H1 (cell line): ENCODE data around the gene NFIC. TPM values are rescaled to one million over a fixed set of nuclear protein-coding genes. Genes with fewer than 3 reads are reported as not detected.

Experiments used
- CTCF ChIA-PET: fragments of 300-600 bp; sonication (Branson Sonifier 250); formaldehyde crosslinking; loops from one replicate; lab custom pipeline; 2021; ENCODE audit not compliant: partially characterized antibody; lab: Charles Lee
- POLR2A ChIA-PET: fragments of 300-600 bp; sonication (Branson Sonifier 250); formaldehyde crosslinking; loops from one replicate; lab custom pipeline; 2021; ENCODE audit warnings: inconsistent platforms; ENCODE audit not compliant: partially characterized antibody; lab: Charles Lee
- DNase-seq, 2 experiments: peaks; one replicate each; pipeline versions ENCODE4 v3.0.0 to v3.0.0-alpha.2; 2010 to 2022; ENCODE audit warnings: low spot score in 2 of 2, low read depth in 1 of 2, mixed read lengths in 1 of 2
- FAIRE-seq: peaks from 2 replicates; lab custom pipeline; 2011; peaks lifted over from hg19 to GRCh38; lab: Jason Lieb, UNC
- H2AFZ ChIP-seq: 2 replicates; pipeline ENCODE4 v1.8.1; 2012; ENCODE audit warnings: low read length, inconsistent platforms
- H2AK5ac ChIP-seq: 2 replicates; pipeline ENCODE4 v1.6.1; 2013; ENCODE audit warnings: low read depth, low read length
- H2BK120ac ChIP-seq: replicated peaks from 2 replicates; pipeline ENCODE3; 2013; ENCODE audit warnings: low read depth, low read length, inconsistent platforms
- H2BK12ac ChIP-seq: 2 replicates; pipeline ENCODE4 v1.6.1; 2013; ENCODE audit warnings: low read depth, low read length
- H2BK15ac ChIP-seq: 2 replicates; pipeline ENCODE4 v1.6.1; 2013; ENCODE audit warnings: low read length
- H2BK20ac ChIP-seq: 2 replicates; pipeline ENCODE4 v1.6.1; 2013; ENCODE audit warnings: low read length
- H2BK5ac ChIP-seq: 2 replicates; pipeline ENCODE4 v1.6.1; 2013; ENCODE audit warnings: low read depth, low read length
- H3K14ac ChIP-seq: 2 replicates; pipeline ENCODE4 v1.6.1; 2013; ENCODE audit warnings: inconsistent platforms; ENCODE audit not compliant: insufficient read length
- H3K18ac ChIP-seq: 2 replicates; pipeline ENCODE4 v1.6.1; 2013; ENCODE audit warnings: low read length; ENCODE audit errors: extremely low read depth
- H3K23ac ChIP-seq: 2 replicates; pipeline ENCODE4 v1.6.1; 2013; ENCODE audit warnings: inconsistent platforms; ENCODE audit not compliant: insufficient read length
- H3K23me2 ChIP-seq: 2 replicates; pipeline ENCODE4 v1.6.1; 2013; ENCODE audit warnings: low read depth, low read length
- H3K27ac ChIP-seq: 2 replicates; pipeline ENCODE4 v1.6.1; 2011; ENCODE audit warnings: low read depth, low read length, inconsistent platforms
- H3K27me3 ChIP-seq, 4 experiments: replicated peaks in 1 of 4; 1 replicate in 1 of 4; 2 replicates in 3 of 4; pipeline versions ENCODE4 v1.6.1 to v1.8.1; 2011 to 2013; ENCODE audit warnings: low read length in 3 of 4, mild to moderate bottlenecking in 3 of 4, inconsistent platforms in 2 of 4, mixed read lengths in 2 of 4, moderate library complexity in 1 of 4; ENCODE audit not compliant: control insufficient read depth in 3 of 4, insufficient read depth in 3 of 4; ENCODE audit errors: extremely low read depth in 1 of 4
- H3K36me3 ChIP-seq, 4 experiments: 2 replicates each; pipeline versions ENCODE4 v1.6.1 to v1.8.1; 2011 to 2013; ENCODE audit warnings: mild to moderate bottlenecking in 4 of 4, low read length in 3 of 4, moderate library complexity in 2 of 4, control low read depth in 1 of 4, inconsistent platforms in 1 of 4; ENCODE audit not compliant: insufficient read depth in 4 of 4, control insufficient read depth in 2 of 4
- H3K4ac ChIP-seq: replicated peaks from 2 replicates; pipeline ENCODE3; 2013; ENCODE audit warnings: low read length, low read depth, mixed read lengths, inconsistent platforms; ENCODE audit not compliant: insufficient read length
- H3K4me1 ChIP-seq, 4 experiments: replicated peaks in 1 of 4; 1 replicate in 1 of 4; 2 replicates in 3 of 4; pipeline versions ENCODE4 v1.6.1 to v1.8.1; 2011 to 2013; ENCODE audit warnings: low read length in 3 of 4, inconsistent platforms in 2 of 4, mixed read lengths in 1 of 4; ENCODE audit not compliant: insufficient read depth in 4 of 4, control insufficient read depth in 3 of 4
- H3K4me2 ChIP-seq, 2 experiments: 2 replicates each; pipeline versions ENCODE4 v1.6.1 to v1.8.1; 2011 to 2013; ENCODE audit warnings: low read depth in 2 of 2, low read length in 2 of 2, control low read depth in 1 of 2, inconsistent platforms in 1 of 2, mild to moderate bottlenecking in 1 of 2; ENCODE audit not compliant: insufficient read depth in 1 of 2
- H3K4me3 ChIP-seq, 4 experiments: fragments of 200-600, 300-600 bp in 1 of 4; sonication (generic), shearing (Covaris generic), sonication (Bioruptor Twin) in 1 of 4; 2 replicates each; pipeline versions ENCODE4 v1.5.1 to v1.8.1; 2011 to 2016; ENCODE audit warnings: low read length in 4 of 4, low read depth in 3 of 4, control low read depth in 2 of 4, inconsistent platforms in 2 of 4, mild to moderate bottlenecking in 2 of 4, mixed read lengths in 1 of 4, moderate library complexity in 1 of 4; ENCODE audit not compliant: insufficient read depth in 2 of 4; ENCODE audit errors: extremely low read depth in 1 of 4
- H3K56ac ChIP-seq: replicated peaks from 2 replicates; pipeline ENCODE3; 2013; ENCODE audit warnings: low read depth, mild to moderate bottlenecking, mixed read lengths, low read length, inconsistent platforms; ENCODE audit not compliant: insufficient read length
- H3K79me1 ChIP-seq: 2 replicates; pipeline ENCODE4 v1.6.1; 2013; ENCODE audit warnings: low read depth, low read length, control low read depth
- H3K79me2 ChIP-seq, 2 experiments: 2 replicates each; pipeline versions ENCODE4 v1.6.1 to v1.8.1; 2012 to 2013; ENCODE audit warnings: low read length in 2 of 2, mild to moderate bottlenecking in 2 of 2, inconsistent platforms in 1 of 2; ENCODE audit not compliant: insufficient read depth in 2 of 2, control insufficient read depth in 1 of 2
- H3K9ac ChIP-seq, 4 experiments: replicated peaks in 1 of 4; 1 replicate in 1 of 4; 2 replicates in 3 of 4; pipeline versions ENCODE4 v1.6.1 to v1.8.1; 2011 to 2013; ENCODE audit warnings: low read depth in 3 of 4, low read length in 3 of 4, control low read depth in 2 of 4, mild to moderate bottlenecking in 2 of 4, moderate library complexity in 2 of 4, inconsistent platforms in 1 of 4; ENCODE audit errors: extremely low read depth in 1 of 4
- H3K9me3 ChIP-seq, 2 experiments: 2 replicates each; pipeline versions ENCODE4 v1.6.1 to v1.8.1; 2012 to 2013; ENCODE audit warnings: mild to moderate bottlenecking in 2 of 2, moderate library complexity in 2 of 2, control low read depth in 1 of 2, inconsistent platforms in 1 of 2, low read depth in 1 of 2, low read length in 1 of 2, mixed read lengths in 1 of 2; ENCODE audit not compliant: insufficient read depth in 2 of 2
- H4K20me1 ChIP-seq, 2 experiments: replicated peaks in 1 of 2; 2 replicates each; pipeline versions ENCODE3 to v1.8.1; 2011 to 2013; ENCODE audit warnings: inconsistent platforms in 2 of 2, low read length in 2 of 2, mild to moderate bottlenecking in 1 of 2; ENCODE audit not compliant: insufficient read depth in 2 of 2, control insufficient read depth in 1 of 2
- H4K5ac ChIP-seq: 2 replicates; pipeline ENCODE4 v1.6.1; 2013; ENCODE audit warnings: low read length, low read depth, mixed read lengths, inconsistent platforms; ENCODE audit not compliant: insufficient read length
- H4K8ac ChIP-seq: 2 replicates; pipeline ENCODE4 v1.8.0; 2013; ENCODE audit warnings: mild to moderate bottlenecking, moderate library complexity, low read length, inconsistent platforms; ENCODE audit not compliant: insufficient read depth; ENCODE audit errors: extremely low read depth
- H4K91ac ChIP-seq: replicated peaks from 2 replicates; pipeline ENCODE3; 2013; ENCODE audit warnings: low read length, mixed read lengths, inconsistent platforms; ENCODE audit not compliant: insufficient read length
- ASH2L ChIP-seq: fragments of 200-600, 300-600 bp; sonication (generic); IDR thresholded peaks from one replicate; pipeline ENCODE4 v1.7.1; 2017; ENCODE audit warnings: low read length
- ATF2 ChIP-seq: IDR thresholded peaks from 2 replicates; pipeline ENCODE4 v1.6.1; 2012; ENCODE audit warnings: low read length, inconsistent platforms
- BCL11A ChIP-seq, 2 experiments: IDR thresholded peaks; one replicate each; pipeline ENCODE4 v1.6.1; 2011; ENCODE audit warnings: low read depth in 2 of 2, low read length in 2 of 2, mild to moderate bottlenecking in 2 of 2
- CHD2 ChIP-seq: IDR thresholded peaks from 2 replicates; pipeline ENCODE4 v1.6.1; 2012; ENCODE audit warnings: low read length, improper control_type of control experiment
- EGR1 ChIP-seq: IDR thresholded peaks from 2 replicates; pipeline ENCODE4 v1.6.1; 2011; ENCODE audit warnings: low read depth, low read length, borderline replicate concordance
- FOSL1 ChIP-seq: IDR thresholded peaks from 2 replicates; pipeline ENCODE4 v1.6.1; 2011; ENCODE audit warnings: mild to moderate bottlenecking, low read depth, low read length, moderate library complexity; ENCODE audit not compliant: insufficient read depth
- KDM4A ChIP-seq: IDR thresholded peaks from one replicate; pipeline ENCODE4 v1.7.1; 2012; ENCODE audit warnings: low read depth, mild to moderate bottlenecking, moderate library complexity, low read length, inconsistent platforms; ENCODE audit not compliant: severe bottlenecking
- POLR2A ChIP-seq, 2 experiments: IDR thresholded peaks; 1 replicate in 1 of 2; 2 replicates in 1 of 2; pipeline ENCODE4 v1.6.1; 2011; ENCODE audit warnings: low read depth in 2 of 2, low read length in 2 of 2, mild to moderate bottlenecking in 2 of 2; ENCODE audit errors: control extremely low read depth in 1 of 2
- POU5F1 ChIP-seq: IDR thresholded peaks from 2 replicates; pipeline ENCODE4 v1.6.1; 2011; ENCODE audit warnings: low read depth, mild to moderate bottlenecking, low read length, moderate library complexity
- RFX5 ChIP-seq: IDR thresholded peaks from 2 replicates; pipeline ENCODE4 v1.6.1; 2011; ENCODE audit warnings: low read depth, low read length, improper control_type of control experiment, borderline replicate concordance
- ZNF274 ChIP-seq: IDR thresholded peaks from 2 replicates; pipeline ENCODE4 v1.7.0; 2012; ENCODE audit warnings: low read length, borderline replicate concordance; ENCODE audit errors: extremely low read depth
- WGBS, 2 experiments: shearing (Covaris generic) in 1 of 2; methylation state at CpG; one replicate each; pipeline versions ENCODE4 v1.1.6 to v1.1.7; 2013 to 2015; ENCODE audit warnings: low lambda C conversion rate in 2 of 2, mixed read lengths in 2 of 2, inconsistent platforms in 1 of 2, low coverage in 1 of 2, missing lambda C conversion rate in 1 of 2; ENCODE audit not compliant: insufficient replicate concordance in 2 of 2, insufficient coverage in 1 of 2, insufficient read length in 1 of 2; ENCODE audit errors: extremely low coverage in 1 of 2, missing lambda C conversion rate in 1 of 2; 5-methylcytosine and 5-hydroxymethylcytosine counted together
- polyA plus RNA-seq, 7 experiments: library from polyadenylated mRNA; depleted of rRNA in 3 of 7; stranded (reverse) in 5 of 7; unstranded in 2 of 7; fragments of >200 nt in 5 of 7; fragments of 200-250 nt in 2 of 7; gene quantifications; 1 replicate in 5 of 7; 2 replicates in 1 of 7; 4 replicates in 1 of 7; pipeline versions ENCODE4 v1.2.1 to v1.2.3, GENCODE V29; 2011 to 2013; ENCODE audit warnings: missing spikeins in 2 of 7, mixed read lengths in 2 of 7
- total RNA-seq: library from RNA; stranded (reverse); fragmentation: NEBNext Ultra II Directional; extraction: Animal tissue kit (Norgen Biotek cat#: 25700); gene quantifications from 2 replicates; pipeline ENCODE4 v1.2.1, GENCODE V29; 2021

Gene NFIC
- total and polyA plus RNA-seq, 2 of the 8 experiments (the other 6 are each of a cell fraction or from before 2014, with no cell fraction given): 0.56 to 3.2 TPM

GRCh38 chr19:3375221-3376090 is 9.1 kb downstream of the NFIC start:
- no peaks in the 10 kb centered on the region for H3K36me3 ChIP-seq
- DNase-seq (no peak), FAIRE-seq (no peak)
- H3K79me1 ChIP-seq: no peaks in the 10 kb centered on the region
- no peak overlapping the region for H3K4me3 ChIP-seq
- H3K23ac ChIP-seq: no peak overlapping the region
- no peaks in the 10 kb centered on the region; a peak in 1 of 4 replicates for H3K9me3 ChIP-seq
- ChIA-PET POLR2A (interaction anchor here (0.6 to 1.5 kb wide), 4 partner anchors 12 to 54 kb away, joined by 3 read pairs; no protein-coding TSS in a partner anchor), CTCF (interaction anchor here (0.7 to 2.6 kb wide), 5 partner anchors 9 to 97 kb away, joined by 3 to 8 read pairs (median 4); no protein-coding TSS in a partner anchor)
- H4K8ac ChIP-seq: no peak overlapping the region
- H3K4ac ChIP-seq: no peak overlapping the region
- 75% methylated on average over 30 of the region's 32 CpGs; no CpG with 5 or more reads in 1 of the 2 experiments for WGBS, 2 experiments
- H3K18ac ChIP-seq: peak overlapping the region; percentile 68
- no peak overlapping the region for H2BK20ac ChIP-seq
- H3K56ac ChIP-seq: no peak overlapping the region
- no peak overlapping the region for H4K91ac ChIP-seq
- no peak overlapping the region for H4K5ac ChIP-seq
- no peak overlapping the region for H2BK120ac ChIP-seq
- H2BK15ac ChIP-seq: no peak overlapping the region
- H2BK12ac ChIP-seq: peak overlapping the region; percentile 60; the same call in 1 of the 2 replicates
- peaks cover 0 to 9% (median 6%) of the 10 kb centered on the region in 4 experiments; a peak in 5 of 7 replicates for H3K4me1 ChIP-seq
- no peak overlapping the region for H3K27ac ChIP-seq
- no peak overlapping the region for H3K4me2 ChIP-seq
- no peak overlapping the region for H2BK5ac ChIP-seq
- no peaks in the 10 kb centered on the region for H3K23me2 ChIP-seq
- no peak overlapping the region for H3K14ac ChIP-seq
- H2AK5ac ChIP-seq: peak overlapping the region; percentile 39; the same call in 1 of the 2 replicates
- peaks cover 18 to 47% (median 37%) of the 10 kb centered on the region in 4 experiments for H3K27me3 ChIP-seq
- peaks cover 0 to 8% of the 10 kb centered on the region in 2 experiments for H4K20me1 ChIP-seq
- no peaks in the 10 kb centered on the region for H3K79me2 ChIP-seq
- no peak overlapping the region for H2AFZ ChIP-seq
- no peak overlapping the region for H3K9ac ChIP-seq
- no peak for TF ChIP-seq ASH2L
- no peak for TF ChIP-seq POU5F1
- TF ChIP-seq KDM4A: no peak
- TF ChIP-seq POLR2A (IDR thresholded peaks at IDR 0.05; ENCODE audit: control extremely low read depth in 1 of 2, low read depth in 2 of 2, low read length in 2 of 2): no peak
- no peak for TF ChIP-seq FOSL1
- no peak for TF ChIP-seq ZNF274
- no peak for TF ChIP-seq BCL11A (IDR thresholded peaks at IDR 0.05; ENCODE audit: low read depth in 2 of 2, low read length in 2 of 2)
- no peak for TF ChIP-seq CHD2
- no peak for TF ChIP-seq RFX5
- no peak for TF ChIP-seq EGR1
- TF ChIP-seq ATF2: no peak
